Endodermal cell (in vitro differentiated cells): ENCODE results near the gene AKAP5. TPM values are rescaled to one million over a fixed set of nuclear protein-coding genes. Genes with fewer than 3 reads are reported as not detected.

Source experiments
- DNase-seq: peaks from one replicate; pipeline ENCODE4 v3.0.0-alpha.2; 2017
- H3K27ac ChIP-seq: 2 replicates; pipeline ENCODE4 v1.5.1; 2013; ENCODE audit warnings: mild to moderate bottlenecking, low read depth, low read length, moderate library complexity
- H3K27me3 ChIP-seq: 2 replicates; pipeline ENCODE4 v1.6.1; 2013; ENCODE audit warnings: mild to moderate bottlenecking, low read length, moderate library complexity; ENCODE audit not compliant: insufficient read depth, control insufficient read depth, poor library complexity, severe bottlenecking
- H3K36me3 ChIP-seq: 2 replicates; pipeline ENCODE4 v1.7.0; 2013; ENCODE audit warnings: mild to moderate bottlenecking, low read length, moderate library complexity; ENCODE audit not compliant: control insufficient read depth, insufficient read depth
- H3K4me1 ChIP-seq: one replicate; pipeline ENCODE4 v1.7.0; 2013; ENCODE audit warnings: low read length; ENCODE audit not compliant: control insufficient read depth, insufficient read depth
- H3K4me3 ChIP-seq: 2 replicates; pipeline ENCODE4 v1.5.1; 2013; ENCODE audit warnings: mild to moderate bottlenecking, low read length, moderate library complexity
- H3K9ac ChIP-seq: 2 replicates; pipeline ENCODE4 v1.6.1; 2013; ENCODE audit warnings: mild to moderate bottlenecking, low read length, moderate library complexity; ENCODE audit not compliant: poor library complexity, severe bottlenecking; ENCODE audit errors: extremely low read depth
- H3K9me3 ChIP-seq: 2 replicates; pipeline ENCODE4 v1.6.1; 2013; ENCODE audit warnings: mild to moderate bottlenecking, low read length, moderate library complexity; ENCODE audit not compliant: control insufficient read depth
- H3K27ac Mint-ChIP-seq: 2 replicates; pipeline ENCODE4 v1.8.0; 2020; ENCODE audit warnings: mixed read lengths
- H3K27me3 Mint-ChIP-seq: 2 replicates; pipeline ENCODE4 v1.8.0; 2021; ENCODE audit warnings: mild to moderate bottlenecking, mixed read lengths; ENCODE audit not compliant: insufficient read depth
- H3K36me3 Mint-ChIP-seq: 2 replicates; pipeline ENCODE4 v1.8.0; 2020; ENCODE audit warnings: low read depth, mixed read lengths
- H3K4me1 Mint-ChIP-seq: 2 replicates; pipeline ENCODE4 v1.8.0; 2020; ENCODE audit warnings: mixed read lengths
- H3K4me3 Mint-ChIP-seq: 2 replicates; pipeline ENCODE4 v1.8.0; 2020; ENCODE audit warnings: mild to moderate bottlenecking, moderate library complexity, mixed read lengths
- H3K9me3 Mint-ChIP-seq: 2 replicates; pipeline ENCODE4 v1.8.0; 2020; ENCODE audit warnings: mild to moderate bottlenecking, mixed read lengths
- CTCF ChIP-seq: fragments of 200-600 bp; sonication (generic); conservative IDR thresholded peaks from 2 replicates; pipeline ENCODE4 v1.5.0; 2021; ENCODE audit warnings: antibody characterized with exemption, mild to moderate bottlenecking
- WGBS, 2 experiments: methylation state at CpG; one replicate each; pipeline versions ENCODE4 v1.1.5 to v1.1.7; 2013; ENCODE audit warnings: missing lambda C conversion rate in 2 of 2, mixed read lengths in 1 of 2; ENCODE audit not compliant: insufficient coverage in 1 of 2, insufficient read length in 1 of 2; 5-methylcytosine and 5-hydroxymethylcytosine counted together
- total RNA-seq, 2 donors: library from RNA; stranded (reverse); fragmentation: NEBNext Ultra II Directional in 1 of 2; extraction: Animal tissue kit (Norgen Biotek cat#: 25700) in 1 of 2; gene quantifications; 2 replicates in 1 of 2; 3 replicates in 1 of 2; pipeline ENCODE4 v1.2.1, GENCODE V29; 2021

The AKAP5 gene
- total RNA-seq, 2 donors from 2014 or later: 1.3 to 2.0 TPM

GRCh38 chr14:64520699-64521098, 55.4 kb downstream of the AKAP5 start:
- Mint-ChIP-seq H3K9me3 (no peaks in the 10 kb centered on the region), H3K27me3 (no peaks in the 10 kb centered on the region), H3K27ac (no peak overlapping the region), H3K4me1 (no peaks in the 10 kb centered on the region), H3K4me3 (no peak overlapping the region), H3K36me3 (peaks cover 4% of the 10 kb centered on the region)
- H3K27me3 ChIP-seq: no peaks in the 10 kb centered on the region
- WGBS, 2 experiments: 96 to 100% methylated on average over 2 to 4 of the region's 4 CpGs
- no peak overlapping the region for H3K9ac ChIP-seq
- DNase-seq: no peak
- no peaks in the 10 kb centered on the region for H3K4me1 ChIP-seq
- H3K27ac ChIP-seq: no peak overlapping the region
- no peak overlapping the region for H3K4me3 ChIP-seq
- TF ChIP-seq CTCF: no peak
- peaks cover 40% of the 10 kb centered on the region for H3K36me3 ChIP-seq
- no peaks in the 10 kb centered on the region for H3K9me3 ChIP-seq

- H3K4me3 Mint-ChIP-seq: no peak overlapping the region
- no peaks in the 10 kb centered on the region for H3K27me3 Mint-ChIP-seq
- no peak overlapping the region for H3K27ac Mint-ChIP-seq
- DNase-seq: no peak
- no peak for TF ChIP-seq CTCF
- Histone ChIP-seq H3K9me3 (no peaks in the 10 kb centered on the region), H3K9ac (no peak overlapping the region), H3K4me3 (no peak overlapping the region), H3K27ac (no peak overlapping the region), H3K36me3 (peaks cover 48% of the 10 kb centered on the region), H3K4me1 (no peaks in the 10 kb centered on the region), H3K27me3 (no peaks in the 10 kb centered on the region)
- 90 to 97% methylated on average over 7 to 9 of the region's 9 CpGs for WGBS, 2 experiments
- H3K36me3 Mint-ChIP-seq: peaks cover 12% of the 10 kb centered on the region
- no peaks in the 10 kb centered on the region for H3K4me1 Mint-ChIP-seq
- H3K9me3 Mint-ChIP-seq: peaks cover 2% of the 10 kb centered on the region
Observed at GRCh38 chr14:64522591-64523355, 57.5 kb downstream of the AKAP5 start.

Other genes with a start within 250 kb of the AKAP5 start
- gene ESR2, start 171.1 kb upstream of the AKAP5 start, total RNA-seq: under 1 TPM; 0.57 to 0.66 TPM
- 100 to 1,000 TPM; 103 to 116 TPM for gene MTHFD1, start 77.1 kb upstream of the AKAP5 start, total RNA-seq
- gene ZBTB25, start 38.3 kb downstream of the AKAP5 start, total RNA-seq: 10 to 100 TPM; 14.0 to 17.0 TPM
- 10 to 100 TPM; 31.0 to 32.4 TPM for gene ZBTB1, start 39.3 kb downstream of the AKAP5 start, total RNA-seq
- gene HSPA2, start 75.2 kb downstream of the AKAP5 start, total RNA-seq: 10 to 100 TPM in 1 of 2 donors, 1 to 10 TPM in 1; 7.9 to 12.9 TPM
- gene PPP1R36, start 84.5 kb downstream of the AKAP5 start, total RNA-seq: 1 to 10 TPM in 1 of 2 donors, under 1 TPM in 1; 0.24 to 1.2 TPM
- gene PLEKHG3, start 238.9 kb downstream of the AKAP5 start, total RNA-seq: 10 to 100 TPM; 31.7 to 52.6 TPM